ENCODE data around the gene GRPR. TPM values are rescaled to one million over a fixed set of nuclear protein-coding genes. Genes with fewer than 3 reads are reported as not detected.

GRPR gene
- total and polyA plus RNA-seq, 10 of the 15 experiments (the other 5 are each of a cell fraction or from before 2014, with no cell fraction given), result 0.10 to 3.7 (median 0.21) TPM; not detected in 1

DNA sequence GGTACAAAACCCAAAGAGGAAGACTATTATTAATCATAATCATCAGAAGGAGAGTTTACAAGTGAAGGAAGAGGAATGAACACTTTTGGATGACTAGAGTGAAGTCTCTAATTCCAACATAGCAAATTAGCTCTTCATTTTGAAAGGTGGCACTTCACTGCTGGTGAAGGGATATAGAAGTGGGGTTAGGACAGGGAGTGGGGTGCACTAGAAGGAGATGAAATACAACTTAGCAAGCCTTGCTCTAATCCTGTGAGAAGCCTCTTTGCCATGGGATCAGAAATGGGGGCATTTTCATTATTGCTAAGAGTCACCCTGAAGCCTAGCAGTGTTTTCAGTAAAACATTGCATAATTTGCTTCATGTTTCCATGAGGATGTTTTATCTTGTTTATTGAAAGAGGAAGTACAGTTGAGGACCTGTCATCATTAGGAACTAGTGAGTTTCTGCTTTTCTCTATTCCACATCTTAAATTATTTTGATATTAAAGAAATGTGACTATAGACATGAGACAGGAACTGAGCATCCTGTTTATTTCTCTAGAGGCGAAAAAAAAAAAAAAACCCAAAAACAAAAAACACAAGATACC, 9.3 kb upstream of the GRPR start (continued):
- no peak for TF ChIP-seq SREBF2 (IDR thresholded peaks at IDR 0.05; ENCODE audit: low read length)
- no peak for TF ChIP-seq LARP7 (IDR thresholded peaks at IDR 0.05)
- TF ChIP-seq CHD2 (IDR thresholded peaks at IDR 0.05; ENCODE audit: borderline replicate concordance, low read depth, low read length), result no peak
- TF ChIP-seq, protein P1, sequence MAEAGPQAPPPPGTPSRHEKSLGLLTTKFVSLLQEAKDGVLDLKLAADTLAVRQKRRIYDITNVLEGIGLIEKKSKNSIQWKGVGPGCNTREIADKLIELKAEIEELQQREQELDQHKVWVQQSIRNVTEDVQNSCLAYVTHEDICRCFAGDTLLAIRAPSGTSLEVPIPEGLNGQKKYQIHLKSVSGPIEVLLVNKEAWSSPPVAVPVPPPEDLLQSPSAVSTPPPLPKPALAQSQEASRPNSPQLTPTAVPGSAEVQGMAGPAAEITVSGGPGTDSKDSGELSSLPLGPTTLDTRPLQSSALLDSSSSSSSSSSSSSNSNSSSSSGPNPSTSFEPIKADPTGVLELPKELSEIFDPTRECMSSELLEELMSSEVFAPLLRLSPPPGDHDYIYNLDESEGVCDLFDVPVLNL (IDR thresholded peaks at IDR 0.05; ENCODE audit: low read depth, low read length), result no peak
- no peak for TF ChIP-seq RB1 (IDR thresholded peaks at IDR 0.05; ENCODE audit: borderline replicate concordance)
- no peak for TF ChIP-seq ZNF24 (IDR thresholded peaks at IDR 0.05)
- TF ChIP-seq BMI1 (IDR thresholded peaks at IDR 0.05; ENCODE audit: borderline replicate concordance), result no peak
- TF ChIP-seq EP300 (IDR thresholded peaks at IDR 0.05; ENCODE audit: borderline replicate concordance in 1 of 2, control insufficient read depth in 1 of 2, low read depth in 2 of 2, low read length in 2 of 2), result no peak
- TF ChIP-seq HDAC2 (IDR thresholded peaks at IDR 0.05), result no peak
- no peak for TF ChIP-seq PML (IDR thresholded peaks at IDR 0.05; ENCODE audit: low read length)
- no peak for TF ChIP-seq TCF7 (IDR thresholded peaks at IDR 0.05; ENCODE audit: borderline replicate concordance)

DNA sequence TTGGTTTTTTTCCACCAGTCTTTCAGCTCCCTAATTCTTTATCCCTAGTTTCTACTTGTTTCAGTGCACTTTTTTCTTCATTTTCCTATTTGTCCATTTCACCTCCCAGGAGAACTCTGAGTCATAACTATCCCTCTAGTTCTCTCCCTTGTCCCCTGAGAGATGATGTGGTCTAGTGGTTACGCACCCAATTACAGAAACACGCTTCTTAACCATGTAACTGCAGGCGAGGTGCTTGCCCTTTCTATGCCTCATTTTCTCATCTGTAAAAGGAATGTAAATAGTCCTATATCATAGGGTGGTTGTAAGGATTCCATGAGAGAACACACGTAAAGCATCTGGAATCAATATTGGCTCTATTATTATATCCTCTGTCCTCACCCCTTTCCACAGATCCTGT, 8.8 kb upstream of the GRPR start:
- peaks cover 10% of the 10 kb centered on the region for H3K4me1 ChIP-seq (ENCODE audit: control insufficient read depth, insufficient read depth, low read length)
- no TSS peak for BruUV-seq (replicated peaks)
- no peak overlapping the region for H3K9ac ChIP-seq (ENCODE audit: control insufficient read depth, insufficient read depth, low read length)
- H4K20me1 ChIP-seq (ENCODE audit: control insufficient read depth, insufficient read depth), result no peaks in the 10 kb centered on the region
- in situ Hi-C loops (cut with MboI), result no loop called here
- no peak overlapping the region for H3K27ac ChIP-seq (ENCODE audit: control insufficient read depth, insufficient read depth)
- H3K4me3 ChIP-seq, result no peak overlapping the region
- H3K36me3 ChIP-seq (ENCODE audit: control insufficient read depth in 2 of 2, insufficient read depth in 2 of 2, low read length in 1 of 2), result no peaks in the 10 kb centered on the region
- H3K27me3 ChIP-seq (replicated peaks in 1 of 2; ENCODE audit: control insufficient read depth in 2 of 2, insufficient read depth in 2 of 2, low read length in 1 of 2), result no peaks in the 10 kb centered on the region
- peaks cover 6% of the 10 kb centered on the region for H3K9me3 ChIP-seq (replicated peaks; ENCODE audit: control insufficient read depth, insufficient read depth, low read length)
- CTCF ChIA-PET, result interaction anchor here (1.1 kb wide), 1 partner anchor 8 kb away, joined by 4 read pairs; no protein-coding TSS in a partner anchor
- intact Hi-C loops (cut with micrococcal nuclease; ENCODE audit: unreplicated experiment), result no loop called here
- WGBS (ENCODE audit: insufficient coverage, insufficient replicate concordance, low lambda C conversion rate, missing lambda C conversion rate), result 25% methylated on average over 4 of the region's 4 CpGs
- ATAC-seq (no peak; the same call in 2 of the 3 replicates), FAIRE-seq (peak; percentile 77), DNase-seq (ENCODE audit: low read depth, low spot score) (no peak)
- H3K4me2 ChIP-seq (ENCODE audit: control insufficient read depth, insufficient read depth), result no peak overlapping the region; the same call in 1 of the 2 replicates
- H2AFZ ChIP-seq (ENCODE audit: control insufficient read depth, low read depth, low read length), result no peak overlapping the region
- POLR2A ChIA-PET, result interaction anchor here (0.6 to 0.7 kb wide), 2 partner anchors 70 to 141 kb away, joined by 3 read pairs; no protein-coding TSS in a partner anchor
- SMC1A ChIA-PET (ENCODE audit: uncharacterized antibody, unreplicated experiment), result no interaction called here
- RAD21 ChIA-PET (ENCODE audit: unreplicated experiment), result no interaction called here
- no peaks in the 10 kb centered on the region for H3K79me2 ChIP-seq (ENCODE audit: control insufficient read depth, insufficient read depth, low read length)
- no peak for TF ChIP-seq SMAD5 (IDR thresholded peaks at IDR 0.05; ENCODE audit: low read depth)
- no peak for TF ChIP-seq E2F8 (IDR thresholded peaks at IDR 0.05; ENCODE audit: low read depth, partially characterized antibody)
- no peak for TF ChIP-seq SRF (IDR thresholded peaks at IDR 0.05; ENCODE audit: low read depth in 2 of 2, low read length in 2 of 2)
- TF ChIP-seq SKIL (IDR thresholded peaks at IDR 0.05; ENCODE audit: low read depth, poor library complexity, severe bottlenecking), result no peak
- TF ChIP-seq FOS (IDR thresholded peaks at IDR 0.05; ENCODE audit: borderline replicate concordance, extremely low read depth, insufficient read length), result no peak
- TF ChIP-seq HDAC6 (IDR thresholded peaks at IDR 0.05; ENCODE audit: unreplicated experiment), result no peak
- TF ChIP-seq ZNF24 (IDR thresholded peaks at IDR 0.05), result no peak
- no peak for TF ChIP-seq BMI1 (IDR thresholded peaks at IDR 0.05; ENCODE audit: borderline replicate concordance)
- TF ChIP-seq POLR2AphosphoS2 (IDR thresholded peaks at IDR 0.05; ENCODE audit: low read depth, low read length), result no peak
